IgD-negative memory B cell (primary cell): ENCODE results near the gene SECISBP2. TPM values are rescaled to one million over a fixed set of nuclear protein-coding genes. Genes with fewer than 3 reads are reported as not detected.
A peak's percentile ranks its signal among the peaks of the same experiment; 100 is the strongest.
"Not testable (repeated sequence)": the region's sequence is repeated elsewhere in the genome, so short reads cannot be mapped to it uniquely, and the experiment has no call there.

Experiments
- H3K27ac Mint-ChIP-seq, 3 donors: one replicate each; pipeline ENCODE4 v1.8.0; 2020 to 2022; ENCODE audit warnings: mild to moderate bottlenecking in 3 of 3, mixed read lengths in 3 of 3, moderate library complexity in 1 of 3
- H3K27me3 Mint-ChIP-seq: one replicate; pipeline ENCODE4 v1.8.0; 2021; ENCODE audit warnings: mixed read lengths
- H3K36me3 Mint-ChIP-seq: one replicate; pipeline ENCODE4 v1.8.0; 2020; ENCODE audit warnings: mild to moderate bottlenecking, mixed read lengths
- H3K4me1 Mint-ChIP-seq, 3 donors: one replicate each; pipeline ENCODE4 v1.8.0; 2020 to 2022; ENCODE audit warnings: mixed read lengths in 3 of 3, mild to moderate bottlenecking in 1 of 3
- H3K4me3 Mint-ChIP-seq, 4 donors: one replicate each; pipeline ENCODE4 v1.8.0; 2020 to 2022; ENCODE audit warnings: mild to moderate bottlenecking in 4 of 4, mixed read lengths in 4 of 4, moderate library complexity in 3 of 4
- H3K9me3 Mint-ChIP-seq, 3 donors: one replicate each; pipeline ENCODE4 v1.8.0; 2020 to 2021; ENCODE audit warnings: mixed read lengths in 3 of 3, mild to moderate bottlenecking in 1 of 3
- polyA plus RNA-seq: library from polyadenylated mRNA; unstranded; fragments of 300-500 nt; fragmentation: Illumina TruSeq; gene quantifications from one replicate; pipeline ENCODE4 v1.2.3, GENCODE V29; 2021

SECISBP2 gene
- polyA plus RNA-seq, 1 donor from 2014 or later = 30.6 TPM

- H3K4me1 Mint-ChIP-seq = peaks cover 0 to 6% (median 1%) of the 10 kb centered on the region in 3 donors
- no peaks in the 10 kb centered on the region for H3K9me3 Mint-ChIP-seq
- H3K36me3 Mint-ChIP-seq = peaks cover 3% of the 10 kb centered on the region
- H3K4me3 Mint-ChIP-seq = no peak overlapping the region
- H3K27ac Mint-ChIP-seq = peak overlapping the region in 1 of 3 donors; percentile 46
- H3K27me3 Mint-ChIP-seq = no peaks in the 10 kb centered on the region
Observed at GRCh38 chr9:89361816-89362646, 43.7 kb downstream of the SECISBP2 start.

GRCh38 chr9:89362647-89363310, 44.5 kb downstream of the SECISBP2 start:
- Mint-ChIP-seq H3K36me3 (peaks cover 2% of the 10 kb centered on the region), H3K4me3 (no peak overlapping the region), H3K9me3 (no peaks in the 10 kb centered on the region), H3K27me3 (no peaks in the 10 kb centered on the region), H3K27ac (peak overlapping the region in 1 of 3 donors; percentile 53), H3K4me1 (peaks cover 0 to 6% (median 1%) of the 10 kb centered on the region in 3 donors)

- H3K9me3 Mint-ChIP-seq = no peaks in the 10 kb centered on the region
- no peaks in the 10 kb centered on the region for H3K27me3 Mint-ChIP-seq
- peak overlapping the region in 1 of 3 donors; percentile 53 for H3K27ac Mint-ChIP-seq
- H3K4me1 Mint-ChIP-seq = peaks cover 0 to 6% (median 1%) of the 10 kb centered on the region in 3 donors
- no peak overlapping the region for H3K4me3 Mint-ChIP-seq
- H3K36me3 Mint-ChIP-seq = no peaks in the 10 kb centered on the region
Observed at GRCh38 chr9:89363311-89363670, 45.0 kb downstream of the SECISBP2 start.

GRCh38 chr9:89363921-89364665, 45.8 kb downstream of the SECISBP2 start:
- H3K27me3 Mint-ChIP-seq = no peaks in the 10 kb centered on the region
- no peak overlapping the region for H3K4me3 Mint-ChIP-seq
- no peaks in the 10 kb centered on the region for H3K9me3 Mint-ChIP-seq
- H3K36me3 Mint-ChIP-seq = no peaks in the 10 kb centered on the region
- H3K4me1 Mint-ChIP-seq = peaks cover 0 to 6% (median 1%) of the 10 kb centered on the region in 3 donors
- H3K27ac Mint-ChIP-seq = no peak overlapping the region

- Mint-ChIP-seq H3K36me3 (no peaks in the 10 kb centered on the region), H3K4me1 (peaks cover 0 to 6% (median 1%) of the 10 kb centered on the region in 3 donors), H3K27ac (no peak overlapping the region), H3K4me3 (no peak overlapping the region), H3K9me3 (no peaks in the 10 kb centered on the region), H3K27me3 (no peaks in the 10 kb centered on the region)
Observed at GRCh38 chr9:89364666-89365531, 46.6 kb downstream of the SECISBP2 start.

GRCh38 chr9:89365532-89365912, 47.2 kb downstream of the SECISBP2 start:
- Mint-ChIP-seq H3K9me3 (no peaks in the 10 kb centered on the region), H3K4me1 (peaks cover 0 to 6% (median 1%) of the 10 kb centered on the region in 3 donors), H3K27me3 (no peaks in the 10 kb centered on the region), H3K36me3 (no peaks in the 10 kb centered on the region), H3K4me3 (no peak overlapping the region), H3K27ac (no peak overlapping the region)

- no peak overlapping the region for H3K27ac Mint-ChIP-seq
- H3K27me3 Mint-ChIP-seq = no peaks in the 10 kb centered on the region
- no peak overlapping the region for H3K4me3 Mint-ChIP-seq
- H3K4me1 Mint-ChIP-seq = no peaks in the 10 kb centered on the region
- no peaks in the 10 kb centered on the region for H3K9me3 Mint-ChIP-seq
- no peaks in the 10 kb centered on the region for H3K36me3 Mint-ChIP-seq
Observed at GRCh38 chr9:89366711-89367110, 48.4 kb downstream of the SECISBP2 start.

GRCh38 chr9:89367281-89367680, 49.0 kb downstream of the SECISBP2 start:
- H3K9me3 Mint-ChIP-seq = no peaks in the 10 kb centered on the region
- H3K27ac Mint-ChIP-seq = no peak overlapping the region
- no peaks in the 10 kb centered on the region for H3K27me3 Mint-ChIP-seq
- no peak overlapping the region for H3K4me3 Mint-ChIP-seq
- H3K4me1 Mint-ChIP-seq = no peaks in the 10 kb centered on the region
- no peaks in the 10 kb centered on the region for H3K36me3 Mint-ChIP-seq

GRCh38 chr9:89367726-89368437, 49.6 kb downstream of the SECISBP2 start:
- Mint-ChIP-seq H3K9me3 (no peaks in the 10 kb centered on the region), H3K4me1 (no peaks in the 10 kb centered on the region), H3K4me3 (no peak overlapping the region), H3K36me3 (no peaks in the 10 kb centered on the region), H3K27me3 (no peaks in the 10 kb centered on the region), H3K27ac (peak overlapping the region in 1 of 3 donors; percentile 39)

- Mint-ChIP-seq H3K27ac (peak overlapping the region in 1 of 3 donors; percentile 67), H3K9me3 (no peaks in the 10 kb centered on the region), H3K4me1 (peaks cover 0 to 2% (median 0%) of the 10 kb centered on the region in 3 donors), H3K4me3 (no peak overlapping the region), H3K27me3 (no peaks in the 10 kb centered on the region), H3K36me3 (no peaks in the 10 kb centered on the region)
Observed at GRCh38 chr9:89368550-89368949, 50.2 kb downstream of the SECISBP2 start.

- Mint-ChIP-seq H3K4me1 (peaks cover 0 to 2% (median 0%) of the 10 kb centered on the region in 3 donors), H3K9me3 (no peaks in the 10 kb centered on the region), H3K36me3 (no peaks in the 10 kb centered on the region), H3K4me3 (no peak overlapping the region), H3K27ac (peak overlapping the region in 1 of 3 donors; percentile 67), H3K27me3 (no peaks in the 10 kb centered on the region)
Observed at GRCh38 chr9:89368978-89369377, 50.7 kb downstream of the SECISBP2 start.

GRCh38 chr9:89370593-89370992, 52.3 kb downstream of the SECISBP2 start:
- no peak overlapping the region for H3K27ac Mint-ChIP-seq
- peaks cover 6 to 10% (median 7%) of the 10 kb centered on the region in 3 donors for H3K4me1 Mint-ChIP-seq
- no peaks in the 10 kb centered on the region for H3K36me3 Mint-ChIP-seq
- no peaks in the 10 kb centered on the region for H3K9me3 Mint-ChIP-seq
- H3K4me3 Mint-ChIP-seq = no peak overlapping the region
- H3K27me3 Mint-ChIP-seq = no peaks in the 10 kb centered on the region

- peaks cover 9 to 15% (median 9%) of the 10 kb centered on the region in 3 donors for H3K4me1 Mint-ChIP-seq
- H3K9me3 Mint-ChIP-seq, H3K27me3 Mint-ChIP-seq, H3K27ac Mint-ChIP-seq, H3K4me3 Mint-ChIP-seq, H3K36me3 Mint-ChIP-seq: not testable (repeated sequence)
Observed at GRCh38 chr9:89371791-89372190, 53.5 kb downstream of the SECISBP2 start.
